OCI-LY7 (cell line): ENCODE data around the gene NUDT7. TPM values are rescaled to one million over a fixed set of nuclear protein-coding genes. Genes with fewer than 3 reads are reported as not detected.
A peak's percentile ranks its signal among the peaks of the same experiment; 100 is the strongest.

Experiments
- BruUV-seq: library from RNA; stranded (reverse); fragments of 400-500 nt; replicated peaks from 2 replicates; lab custom pipeline; 2021; lab: Mats Ljungman, UMichigan
- CTCF ChIA-PET: fragments of 300-600 bp; sonication (Branson Sonifier 250); formaldehyde crosslinking; loops from one replicate; lab custom pipeline; 2022; ENCODE audit warnings: antibody characterized with exemption; ENCODE audit not compliant: unreplicated experiment; lab: Charles Lee
- POLR2A ChIA-PET: fragments of 300-600 bp; sonication (Branson Sonifier 250); formaldehyde crosslinking; loops from one replicate; lab custom pipeline; 2022; ENCODE audit warnings: antibody characterized with exemption; lab: Charles Lee
- DNase-seq: peaks from one replicate; pipeline ENCODE4 v3.0.0-alpha.2; 2015; ENCODE audit warnings: low spot score
- H2AFZ ChIP-seq: fragments of 200-600 bp; sonication (generic), shearing (Covaris generic); 2 replicates; pipeline ENCODE4 v1.6.1; 2014; ENCODE audit warnings: mild to moderate bottlenecking, antibody characterized with exemption, low read length, moderate library complexity
- H3K27ac ChIP-seq: fragments of 200-600 bp; sonication (generic); 2 replicates; pipeline ENCODE4 v1.5.1; 2014; ENCODE audit warnings: mixed run types, low read depth, mild to moderate bottlenecking, moderate library complexity, low read length, inconsistent platforms; ENCODE audit not compliant: poor library complexity, severe bottlenecking
- H3K36me3 ChIP-seq: fragments of 200-600 bp; sonication (generic); 2 replicates; pipeline ENCODE4 v1.6.1; 2014; ENCODE audit warnings: mild to moderate bottlenecking, antibody characterized with exemption, low read length, moderate library complexity, mixed read lengths; ENCODE audit not compliant: insufficient read depth
- H3K4me1 ChIP-seq: fragments of 200-600 bp; sonication (generic); 2 replicates; pipeline ENCODE4 v1.5.1; 2014; ENCODE audit warnings: mild to moderate bottlenecking, low read length; ENCODE audit not compliant: insufficient read depth, poor library complexity, severe bottlenecking
- H3K4me2 ChIP-seq: fragments of 200-600 bp; sonication (generic); 2 replicates; pipeline ENCODE4 v1.6.1; 2014; ENCODE audit warnings: mild to moderate bottlenecking, low read length
- H3K4me3 ChIP-seq: fragments of 200-600 bp; sonication (generic); 2 replicates; pipeline ENCODE4 v1.5.1; 2014; ENCODE audit warnings: mild to moderate bottlenecking, low read depth, low read length; ENCODE audit not compliant: poor library complexity, severe bottlenecking
- H3K79me2 ChIP-seq: fragments of 200-600 bp; sonication (generic); 2 replicates; pipeline ENCODE4 v1.6.1; 2016; ENCODE audit warnings: low read depth, mild to moderate bottlenecking, low read length, moderate library complexity, mixed read lengths; ENCODE audit not compliant: insufficient read depth
- H3K9me2 ChIP-seq: fragments of 200-600 bp; sonication (generic); 2 replicates; pipeline ENCODE4 v1.6.1; 2016; ENCODE audit warnings: mild to moderate bottlenecking, low read length, mixed read lengths; ENCODE audit not compliant: insufficient read depth
- H3K9me3 ChIP-seq: fragments of 200-600 bp; sonication (generic); 2 replicates; pipeline ENCODE4 v1.6.1; 2014; ENCODE audit warnings: mild to moderate bottlenecking, mixed run types, low read length, mixed read lengths
- H4K20me1 ChIP-seq: fragments of 200-600 bp; sonication (generic); 2 replicates; pipeline ENCODE4 v1.6.1; 2014; ENCODE audit warnings: mild to moderate bottlenecking, antibody characterized with exemption, low read length, moderate library complexity, mixed read lengths; ENCODE audit not compliant: insufficient read depth
- CTCF ChIP-seq: fragments of 200-600 bp; sonication (generic); conservative IDR thresholded peaks from 2 replicates; pipeline ENCODE4 v1.5.1; 2014; ENCODE audit warnings: mild to moderate bottlenecking, antibody characterized with exemption, low read length, moderate library complexity, mixed read lengths
- EZH2phosphoT487 ChIP-seq: fragments of 200-600 bp; sonication (generic); IDR thresholded peaks from 2 replicates; pipeline ENCODE4 v1.6.1; 2018; ENCODE audit warnings: low read depth, borderline replicate concordance, mild to moderate bottlenecking, mixed run types, antibody characterized with exemption, low read length, moderate library complexity, mixed read lengths
- intact Hi-C: fragments of 100-400 bp; cut with micrococcal nuclease; formaldehyde crosslinking; loops from one replicate; pipeline ENCODE4 v1.10.0; 2022; ENCODE audit not compliant: unreplicated experiment
- total RNA-seq, 2 experiments: library from RNA; depleted of rRNA in 1 of 2; stranded (reverse); fragments of >200 nt in 1 of 2; shearing (Covaris generic) in 1 of 2; gene quantifications; 2 replicates each; pipeline ENCODE4 v1.2.3, GENCODE V29; 2014 to 2022

NUDT7 gene
- total RNA-seq, 2 experiments from 2014 or later = 4.4 to 22.1 TPM

DNA sequence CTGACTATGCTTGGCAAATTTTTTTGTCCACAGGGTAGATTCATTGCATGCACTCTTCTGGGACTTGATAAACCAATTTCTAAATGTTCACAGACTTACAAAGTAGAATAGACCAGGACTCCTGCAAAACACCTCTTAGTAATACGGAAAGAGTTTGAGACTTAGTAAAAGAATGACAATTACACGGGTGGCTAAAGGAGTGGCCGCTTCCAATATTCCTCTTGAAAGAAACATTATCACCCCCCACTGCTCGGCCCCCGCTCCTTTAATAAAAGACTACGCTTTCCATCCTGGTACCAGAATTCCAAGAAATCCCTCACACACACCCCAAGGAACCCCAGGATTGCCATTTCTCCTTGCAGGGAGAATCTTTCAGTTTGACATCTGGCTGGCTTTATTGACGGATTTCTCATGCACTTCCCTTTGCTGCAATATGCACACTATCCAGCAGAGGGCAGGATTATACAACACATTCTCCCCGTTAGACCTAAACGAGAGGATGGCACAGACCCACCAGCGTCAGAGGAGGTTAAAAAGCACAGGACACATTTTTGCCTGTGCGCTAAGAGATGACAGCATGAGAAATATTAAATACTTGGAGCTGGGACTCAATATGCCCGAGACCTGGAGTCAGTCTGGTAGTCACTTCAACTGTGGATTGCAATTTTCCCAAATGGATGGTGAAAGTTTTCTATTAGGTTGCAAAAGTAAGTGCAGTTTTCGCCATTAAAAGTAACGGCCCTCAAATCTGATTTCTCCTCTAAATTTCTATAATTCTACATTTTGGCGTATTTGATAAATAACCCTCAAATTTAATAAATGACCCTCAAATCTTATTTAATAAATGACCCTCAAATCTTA, 46.6 kb upstream of the NUDT7 start:
- intact Hi-C loops = loop anchor here (1.0 to 10.0 kb wide), 3 partner anchors 107 to 329 kb away; no protein-coding TSS in a partner anchor
- Histone ChIP-seq H3K79me2 (no peaks in the 10 kb centered on the region), H3K4me3 (no peak overlapping the region), H4K20me1 (no peaks in the 10 kb centered on the region), H2AFZ (no peak overlapping the region), H3K9me3 (no peaks in the 10 kb centered on the region), H3K4me1 (peaks cover 11% of the 10 kb centered on the region), H3K36me3 (no peaks in the 10 kb centered on the region), H3K27ac (no peak overlapping the region), H3K9me2 (no peaks in the 10 kb centered on the region), H3K4me2 (no peak overlapping the region)
- POLR2A ChIA-PET = no interaction called here
- CTCF ChIA-PET = interaction anchor here (1.6 kb wide), 1 partner anchor 327 kb away, joined by 4 read pairs; no protein-coding TSS in a partner anchor
- DNase-seq = peak; percentile 68
- BruUV-seq = no TSS peak
- TF ChIP-seq EZH2phosphoT487 (no peak), CTCF (peak; percentile 94)

DNA sequence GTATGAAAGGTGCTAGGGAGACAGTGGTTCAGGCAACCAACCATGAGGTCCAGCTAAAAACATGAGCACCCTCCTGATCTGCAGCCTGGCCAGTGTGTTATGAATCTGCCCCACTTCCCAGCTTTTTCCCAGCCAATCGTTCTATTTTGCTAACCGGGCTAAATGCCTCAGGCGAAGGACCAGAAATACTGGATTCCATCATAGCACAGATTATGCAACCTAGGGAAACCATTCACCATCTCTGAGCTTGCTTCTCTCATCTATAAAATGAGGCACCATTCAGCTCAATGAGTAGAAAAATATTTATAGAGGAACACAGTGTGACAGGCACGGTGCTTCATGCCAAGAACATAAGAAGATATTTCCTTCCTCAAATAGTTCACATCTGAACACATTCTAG, 45.2 kb upstream of the NUDT7 start:
- H2AFZ ChIP-seq = no peak overlapping the region
- no peak overlapping the region for H3K4me2 ChIP-seq
- DNase-seq = no peak
- no peak overlapping the region for H3K27ac ChIP-seq
- H3K9me3 ChIP-seq = no peaks in the 10 kb centered on the region
- no peaks in the 10 kb centered on the region for H4K20me1 ChIP-seq
- no peak for TF ChIP-seq CTCF
- no peak for TF ChIP-seq EZH2phosphoT487
- H3K79me2 ChIP-seq = no peaks in the 10 kb centered on the region
- H3K9me2 ChIP-seq = no peaks in the 10 kb centered on the region
- intact Hi-C loops = loop anchor here (10.0 kb wide), 1 partner anchor 328 kb away; no protein-coding TSS in a partner anchor
- POLR2A ChIA-PET = no interaction called here
- H3K4me3 ChIP-seq = no peak overlapping the region
- no peaks in the 10 kb centered on the region for H3K36me3 ChIP-seq
- H3K4me1 ChIP-seq = peaks cover 11% of the 10 kb centered on the region
- BruUV-seq = no TSS peak
- CTCF ChIA-PET = no interaction called here

DNA sequence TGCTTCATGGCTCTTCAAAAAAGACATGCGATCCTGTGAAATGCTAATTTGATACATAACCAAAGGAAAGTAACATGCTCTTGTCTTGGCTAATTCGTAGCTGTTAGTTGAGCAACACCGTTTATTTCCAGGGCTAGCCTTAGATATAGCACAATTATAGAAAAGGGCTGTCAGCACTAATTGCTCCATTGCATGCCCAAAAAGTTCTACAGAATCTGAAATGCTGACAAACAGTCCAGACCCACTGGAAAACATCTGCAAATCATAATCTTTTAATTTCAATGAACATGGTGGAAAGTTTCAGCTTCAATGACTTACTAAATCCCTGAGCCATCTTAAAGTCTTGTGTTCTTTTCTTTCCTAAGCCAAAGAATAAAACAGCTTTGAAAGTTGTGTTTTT, 42.9 kb upstream of the NUDT7 start:
- intact Hi-C loops = loop anchor here (10.0 kb wide), 1 partner anchor 325 kb away; no protein-coding TSS in a partner anchor
- no peaks in the 10 kb centered on the region for H3K9me2 ChIP-seq
- no peak overlapping the region for H3K27ac ChIP-seq
- peaks cover 11% of the 10 kb centered on the region for H3K4me1 ChIP-seq
- no TSS peak for BruUV-seq
- no peaks in the 10 kb centered on the region for H3K79me2 ChIP-seq
- no peaks in the 10 kb centered on the region for H3K36me3 ChIP-seq
- ChIA-PET POLR2A (interaction anchor here (0.6 kb wide), 1 partner anchor 9 kb away, joined by 4 read pairs; no protein-coding TSS in a partner anchor), CTCF (no interaction called here)
- no peak for TF ChIP-seq EZH2phosphoT487
- TF ChIP-seq CTCF = no peak
- peak overlapping the region; percentile 41 for H2AFZ ChIP-seq
- DNase-seq = no peak
- H3K4me3 ChIP-seq = no peak overlapping the region
- H4K20me1 ChIP-seq = no peaks in the 10 kb centered on the region
- H3K4me2 ChIP-seq = no peak overlapping the region
- H3K9me3 ChIP-seq = no peaks in the 10 kb centered on the region
